Activated gamma-delta T cell (primary cell): ENCODE data around the gene RABL3.
"Not testable (repeated sequence)": the region's sequence is repeated elsewhere in the genome, so short reads cannot be mapped to it uniquely, and the experiment has no call there.

Experiments
- DNase-seq: peaks from one replicate; lab custom pipeline; 2025; lab: John Stamatoyannopoulos, UW
- total RNA-seq, 2 donors: gene quantifications; one replicate each; lab custom pipeline; 2026; lab: John Stamatoyannopoulos, UW

RABL3 gene, protein sequence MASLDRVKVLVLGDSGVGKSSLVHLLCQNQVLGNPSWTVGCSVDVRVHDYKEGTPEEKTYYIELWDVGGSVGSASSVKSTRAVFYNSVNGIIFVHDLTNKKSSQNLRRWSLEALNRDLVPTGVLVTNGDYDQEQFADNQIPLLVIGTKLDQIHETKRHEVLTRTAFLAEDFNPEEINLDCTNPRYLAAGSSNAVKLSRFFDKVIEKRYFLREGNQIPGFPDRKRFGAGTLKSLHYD
- total RNA-seq, result 40.7 to 57.2 reads per million in 2 donors

DNA sequence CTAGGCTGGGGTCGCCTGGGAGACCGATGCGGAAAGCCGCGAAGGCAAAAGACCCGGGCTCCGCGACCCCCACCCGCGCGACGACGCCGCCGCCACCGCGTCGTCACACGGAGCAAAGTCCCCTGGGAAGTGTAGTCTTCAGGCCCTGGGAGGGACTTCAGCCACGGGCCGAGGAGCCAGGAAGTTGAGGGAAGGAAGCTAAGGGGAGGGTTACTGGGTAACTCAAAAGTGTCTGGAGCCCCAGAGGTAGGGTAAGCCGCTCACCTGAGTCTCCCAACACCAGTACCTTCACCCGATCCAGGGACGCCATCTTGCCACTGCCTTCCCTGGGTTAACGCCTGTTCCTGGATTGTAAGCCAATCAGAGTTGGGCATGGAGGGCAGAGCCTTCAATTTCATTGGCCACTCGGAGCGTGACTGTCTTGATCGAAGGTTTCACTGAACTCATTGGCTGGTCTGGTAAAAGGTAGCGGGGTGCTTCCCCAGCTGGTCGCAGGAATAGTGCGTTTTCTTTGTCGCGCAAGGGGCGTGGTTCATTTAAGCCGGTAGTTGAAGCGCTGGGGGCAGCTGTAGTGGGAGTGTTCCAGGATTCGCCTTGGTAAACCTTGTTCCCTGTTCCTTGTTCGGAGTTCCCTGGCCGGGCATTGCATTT, at the start of gene RABL3, which contains the start of gene GTF2E1:
Gene RABL3, minus strand, starts transcription at position 319 of the 651 bp plus-strand sequence. Its CDS starts 9 bp downstream, at position 310.
Gene GTF2E1, plus strand, starts transcription at position 547 of the 651 bp plus-strand sequence. CDS start 7,809 bp downstream, outside the sequence.
- peak; percentile 47 for DNase-seq

DNA sequence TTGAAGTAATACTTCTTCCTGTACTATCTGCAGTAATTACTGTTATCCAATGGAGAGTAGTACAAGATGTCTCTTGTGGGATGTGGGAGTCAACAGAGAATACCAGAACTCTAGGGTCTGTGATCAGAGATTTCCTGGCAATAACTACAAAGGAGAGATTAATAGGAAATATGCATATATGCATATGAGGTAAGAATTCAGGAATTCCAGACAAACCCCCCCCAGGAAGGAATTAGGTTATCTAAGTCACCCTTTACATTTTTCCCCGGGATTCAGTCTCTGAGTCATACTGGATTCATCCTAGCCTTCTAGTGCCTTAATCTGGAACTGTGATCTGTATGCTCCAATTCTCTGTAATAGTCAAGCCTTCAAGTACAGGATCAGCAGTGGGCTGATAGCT, 49.6 kb upstream of the RABL3 start:
- no peak for DNase-seq

DNA sequence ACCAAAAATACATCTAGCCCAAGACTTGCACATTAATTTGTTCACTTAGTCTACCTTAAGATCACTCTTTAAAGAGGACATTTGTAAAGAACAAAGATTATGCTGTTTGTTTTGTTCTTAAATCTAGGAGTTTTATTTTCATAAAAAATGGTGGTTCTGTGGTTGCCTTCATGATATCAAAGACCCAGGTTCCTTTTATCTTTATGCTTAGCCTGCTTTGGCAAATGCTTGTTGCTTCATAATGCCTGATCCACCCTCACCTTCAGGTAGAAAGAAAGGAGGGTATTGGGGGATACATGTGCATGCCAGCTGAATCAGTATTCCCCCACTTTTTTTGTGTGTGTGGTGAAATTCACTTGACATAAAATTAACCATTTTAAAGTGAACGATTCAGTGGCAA, 48.7 kb upstream of the RABL3 start:
- DNase-seq, result no peak

DNA sequence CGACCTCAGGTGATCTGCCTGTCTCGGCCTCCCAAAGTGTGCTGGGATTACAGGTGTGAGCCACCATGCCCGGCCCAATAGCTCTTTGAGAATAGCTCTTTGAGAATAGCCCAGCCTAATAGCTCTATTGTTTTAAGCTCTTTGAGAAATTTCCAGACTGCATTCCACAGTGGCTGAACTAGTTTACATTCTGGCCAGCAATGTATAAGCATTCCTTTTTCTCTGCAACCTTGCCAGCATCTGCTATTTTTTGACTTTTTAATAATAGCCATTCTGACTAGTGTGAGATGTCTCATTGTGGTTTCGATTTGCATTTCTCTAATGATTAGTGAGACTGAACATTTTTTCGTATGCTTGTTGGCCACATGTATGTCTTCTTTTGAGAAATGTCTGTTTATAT, 43.5 kb upstream of the RABL3 start:
- not testable (repeated sequence) for DNase-seq

DNA sequence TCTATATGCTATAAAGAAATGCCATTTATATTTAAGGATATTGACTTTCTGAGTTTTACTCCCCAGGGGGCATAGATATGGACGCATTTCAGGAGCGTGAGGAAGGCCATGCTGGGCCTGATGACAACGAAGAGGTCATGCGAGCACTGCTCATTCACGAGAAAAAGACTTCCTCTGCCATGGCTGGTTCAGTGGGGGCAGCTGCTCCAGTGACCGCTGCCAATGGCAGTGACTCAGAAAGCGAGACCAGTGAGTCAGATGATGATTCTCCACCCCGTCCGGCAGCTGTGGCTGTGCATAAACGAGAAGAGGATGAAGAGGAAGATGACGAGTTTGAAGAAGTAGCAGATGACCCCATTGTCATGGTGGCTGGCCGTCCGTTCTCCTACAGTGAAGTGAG, 38.7 kb upstream of the RABL3 start:
- no peak for DNase-seq

DNA sequence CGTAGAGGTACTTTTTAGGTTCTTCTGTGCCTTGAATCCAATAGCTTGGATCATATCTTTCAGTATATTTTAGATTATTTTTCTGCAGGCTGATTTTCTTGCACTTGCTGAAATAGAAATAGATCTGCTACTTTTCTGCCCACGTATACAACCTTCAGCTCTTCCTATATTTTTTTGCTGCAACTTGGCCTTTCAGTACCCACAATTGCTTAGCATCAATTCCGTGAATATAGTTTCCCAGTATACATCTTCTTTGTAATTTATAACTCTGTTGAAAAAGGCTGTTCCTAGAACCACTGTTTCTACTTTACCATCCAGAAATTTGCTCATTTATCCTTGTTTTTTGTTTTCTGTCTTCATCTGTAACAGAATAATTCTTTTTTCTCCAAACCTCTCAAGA, 36.5 kb upstream of the RABL3 start:
- DNase-seq, result no peak

DNA sequence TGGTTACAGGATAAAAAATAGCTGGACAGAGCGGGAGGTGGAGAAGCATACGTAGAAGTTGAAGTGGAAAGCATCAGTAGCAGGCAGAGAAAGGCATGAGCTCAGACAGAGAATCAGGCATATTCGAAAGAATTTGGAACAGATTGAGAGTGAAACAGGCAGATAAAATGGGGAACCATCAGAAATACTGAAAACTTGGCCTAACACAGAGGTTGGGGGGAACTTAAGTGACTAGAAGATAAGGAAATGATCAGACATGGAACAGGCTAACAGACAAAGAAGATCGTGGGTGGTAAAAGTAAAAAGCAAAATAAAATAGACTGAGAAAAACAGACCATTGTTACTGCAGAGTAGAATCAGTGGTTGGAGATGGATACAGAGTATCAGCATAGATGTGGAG, 33.1 kb upstream of the RABL3 start:
- no peak for DNase-seq

DNA sequence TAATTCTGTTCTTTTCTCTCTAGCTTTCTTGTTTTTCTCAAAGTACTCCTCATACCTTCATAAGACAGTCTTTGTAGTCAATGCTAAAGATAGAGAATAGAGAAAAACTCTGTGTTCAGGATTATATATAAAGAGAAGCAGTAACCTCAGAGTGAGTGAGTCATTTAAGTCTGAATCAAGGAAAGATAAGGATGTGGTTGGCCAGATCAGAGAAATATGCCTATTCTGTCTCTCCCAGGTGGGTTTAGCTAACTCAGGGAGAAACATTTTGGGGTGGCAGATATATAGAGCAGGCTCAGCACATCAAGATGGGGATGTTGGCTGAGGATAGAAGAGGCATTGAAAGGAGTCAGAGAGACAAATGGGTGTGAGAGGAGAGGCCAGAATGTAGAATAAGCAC, 31.6 kb upstream of the RABL3 start:
- no peak for DNase-seq

DNA sequence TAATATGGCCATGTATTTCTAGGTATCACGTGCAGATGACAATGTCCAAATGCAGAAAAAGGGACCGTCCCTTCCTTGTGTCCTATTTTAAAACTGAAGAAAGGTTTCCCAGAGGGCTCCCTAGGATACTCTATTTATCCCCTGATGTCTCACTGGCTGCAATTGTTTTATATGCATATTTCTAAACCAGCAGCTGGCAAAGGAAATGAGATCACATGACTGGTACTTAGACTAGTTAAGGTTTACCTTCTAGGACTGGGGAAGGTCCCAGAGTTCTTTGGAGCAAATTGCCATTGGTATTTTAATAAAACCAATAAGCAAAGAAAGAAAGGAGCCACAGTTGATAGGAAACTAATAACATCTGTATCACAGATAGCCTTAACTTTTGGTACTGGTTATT, 29.8 kb upstream of the RABL3 start:
- DNase-seq, result no peak

DNA sequence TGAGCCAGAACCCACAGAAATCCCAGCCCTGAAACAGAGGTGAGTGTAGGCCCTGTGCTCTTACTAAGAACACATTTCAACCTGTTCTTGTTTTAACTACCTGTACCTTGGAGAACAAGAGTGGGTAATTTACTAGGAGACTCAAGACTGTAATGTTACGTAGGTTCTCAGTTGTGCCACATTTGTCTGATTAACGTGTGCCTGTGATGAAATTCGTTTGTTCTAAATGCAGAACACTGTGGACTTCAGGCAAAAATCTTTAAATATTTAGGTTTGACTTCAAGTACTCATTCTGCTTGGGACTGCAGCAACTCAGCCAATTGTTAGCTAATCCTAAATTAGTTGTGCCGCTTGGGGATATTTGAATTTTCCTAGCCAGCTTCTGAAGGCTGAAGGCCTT, 28.6 kb upstream of the RABL3 start:
- DNase-seq, result no peak

DNA sequence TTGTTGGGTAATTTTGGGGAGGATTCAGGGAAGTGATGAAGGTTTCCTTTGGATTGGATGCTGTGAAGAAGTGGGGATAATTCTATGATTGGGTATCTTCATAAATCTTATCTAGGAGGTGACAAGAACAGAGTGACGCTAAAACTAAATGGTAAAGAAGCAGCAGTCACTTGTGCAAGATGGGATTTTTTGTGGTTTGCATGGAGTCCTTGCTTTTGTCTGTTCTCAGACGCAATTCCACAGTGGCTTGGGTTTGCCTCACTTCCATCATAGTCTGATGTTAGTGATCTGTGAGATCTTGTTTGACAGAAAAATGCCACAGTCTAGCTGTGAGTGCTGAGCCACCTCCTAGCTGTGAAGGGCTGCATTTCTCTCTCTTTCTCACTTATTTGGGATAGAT, 27.1 kb upstream of the RABL3 start:
- no peak for DNase-seq

DNA sequence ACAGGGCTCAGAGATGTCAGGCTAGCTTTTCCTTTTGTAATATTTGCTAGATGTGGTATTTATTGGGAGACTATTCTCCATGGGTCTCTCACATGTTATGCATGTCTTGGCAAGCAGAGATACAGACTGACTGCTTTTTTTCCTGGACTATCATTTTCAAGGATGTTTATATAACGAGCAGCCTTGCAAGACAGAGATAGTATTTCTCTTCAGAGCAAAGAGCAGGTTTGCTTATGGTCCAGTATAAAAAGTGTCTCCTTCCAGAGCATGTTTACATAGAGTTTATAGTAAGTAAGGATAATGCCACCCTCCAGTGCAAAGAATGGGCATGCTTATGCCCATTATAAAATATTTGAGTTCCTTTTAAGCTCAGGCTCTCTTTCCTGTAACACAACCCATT, 24.8 kb upstream of the RABL3 start:
- no peak for DNase-seq

DNA sequence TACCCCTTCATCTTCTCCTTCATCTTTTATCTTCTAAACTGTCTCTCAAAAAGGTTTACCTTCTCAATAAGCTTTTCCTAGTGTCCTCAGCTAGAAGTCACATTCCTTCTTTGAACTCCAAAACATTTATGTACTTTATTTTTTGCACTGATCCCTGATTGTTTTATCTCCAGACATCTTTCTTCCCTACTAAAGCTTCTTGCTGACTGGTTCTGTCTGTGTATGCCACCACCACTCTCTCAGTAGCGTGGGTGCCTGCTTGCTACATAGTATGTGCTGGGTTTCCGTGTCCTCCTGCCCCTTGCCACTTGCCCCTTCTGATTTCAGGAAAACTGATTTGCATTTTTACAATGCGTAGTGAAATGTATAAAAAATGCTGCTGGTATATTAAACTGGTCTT, 24.3 kb upstream of the RABL3 start:
- DNase-seq, result no peak

DNA sequence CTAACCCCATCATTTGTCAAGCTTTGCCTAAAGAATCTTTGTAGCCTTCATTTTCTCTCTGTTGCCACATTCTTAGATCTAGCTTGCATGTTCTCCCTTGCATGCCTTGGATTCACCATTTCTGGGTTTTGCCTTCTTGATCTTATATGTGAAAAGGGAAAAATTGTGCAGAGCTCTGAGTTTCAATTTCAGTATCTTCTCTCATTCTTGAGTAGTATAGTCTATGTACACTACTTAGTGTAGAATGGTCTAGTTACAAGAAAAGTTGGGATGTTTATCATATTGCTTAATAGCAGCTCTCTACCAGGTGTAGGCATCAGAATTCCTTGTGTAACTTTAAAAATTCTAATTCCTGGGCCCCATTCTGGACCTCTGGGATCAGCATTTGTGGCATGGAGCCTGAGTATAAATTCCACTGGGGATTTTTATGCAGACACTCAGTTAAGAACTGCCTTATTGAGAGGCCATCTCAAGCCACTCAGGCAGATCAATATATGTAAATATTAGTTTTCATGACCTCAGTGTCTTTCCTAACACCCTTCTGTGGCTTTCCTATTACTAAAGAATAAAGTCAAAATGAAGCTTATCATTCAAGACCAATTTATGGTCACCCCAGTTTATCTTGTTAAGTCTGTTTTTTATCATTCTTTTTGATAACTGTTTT, 23.6 kb upstream of the RABL3 start:
- DNase-seq, result no peak

DNA sequence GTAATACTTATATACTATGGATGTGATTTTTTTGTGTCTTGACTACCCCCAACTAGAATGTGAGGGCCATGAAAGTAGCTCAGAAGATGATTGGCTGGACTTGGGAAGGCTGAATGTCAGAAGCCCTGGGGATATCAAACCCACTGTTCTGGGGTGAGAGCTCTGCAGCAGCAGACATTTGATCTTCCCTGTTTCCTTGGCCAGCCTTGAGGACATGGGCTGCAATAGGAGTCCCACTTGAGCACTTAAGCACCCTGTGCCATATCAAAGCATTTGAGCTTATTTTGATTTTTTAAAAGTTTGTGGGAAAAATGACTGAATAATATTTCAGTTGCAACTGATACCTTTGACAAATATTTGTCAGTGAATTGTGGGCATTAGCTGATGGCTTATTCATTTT, 21.9 kb upstream of the RABL3 start:
- DNase-seq, result no peak

DNA sequence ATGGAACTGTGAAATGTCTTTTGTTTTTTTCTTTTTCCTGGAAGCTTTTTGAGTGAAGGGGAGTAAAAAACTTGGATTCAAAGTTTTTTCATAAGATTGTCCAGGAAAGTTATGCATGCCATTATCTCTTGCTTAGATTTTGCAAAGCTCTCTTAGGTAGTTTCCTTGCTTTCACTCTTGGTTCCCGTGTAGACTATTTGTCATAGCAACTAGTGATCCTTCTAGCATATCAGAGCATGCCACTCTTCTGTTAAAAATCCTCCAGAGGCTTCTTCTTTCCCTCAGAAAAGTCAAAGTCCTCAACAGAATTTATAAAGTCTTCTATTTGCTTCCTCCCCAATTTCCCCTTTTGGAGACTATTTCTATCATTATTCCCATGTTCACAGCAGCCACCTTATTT, 21.3 kb upstream of the RABL3 start:
- no peak for DNase-seq

DNA sequence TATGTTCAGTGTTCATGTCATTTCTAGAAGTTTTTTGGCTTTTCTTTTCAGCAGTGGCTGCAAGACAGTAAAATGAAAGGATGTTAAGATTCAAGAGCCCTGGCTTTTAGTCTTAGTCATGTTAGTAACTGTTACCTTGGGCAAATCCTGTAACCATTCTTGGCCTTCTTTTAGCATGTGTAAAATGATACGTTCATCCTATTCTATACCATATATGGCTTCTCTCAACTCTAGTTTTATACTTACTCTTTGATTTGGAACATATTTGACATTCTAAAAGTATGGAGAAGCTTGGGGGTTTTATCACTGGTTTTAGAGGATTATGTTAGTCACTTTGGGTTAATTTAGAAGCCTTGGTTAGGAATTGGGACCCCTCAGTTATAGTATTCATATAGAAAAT, 20.3 kb upstream of the RABL3 start:
- no peak for DNase-seq

DNA sequence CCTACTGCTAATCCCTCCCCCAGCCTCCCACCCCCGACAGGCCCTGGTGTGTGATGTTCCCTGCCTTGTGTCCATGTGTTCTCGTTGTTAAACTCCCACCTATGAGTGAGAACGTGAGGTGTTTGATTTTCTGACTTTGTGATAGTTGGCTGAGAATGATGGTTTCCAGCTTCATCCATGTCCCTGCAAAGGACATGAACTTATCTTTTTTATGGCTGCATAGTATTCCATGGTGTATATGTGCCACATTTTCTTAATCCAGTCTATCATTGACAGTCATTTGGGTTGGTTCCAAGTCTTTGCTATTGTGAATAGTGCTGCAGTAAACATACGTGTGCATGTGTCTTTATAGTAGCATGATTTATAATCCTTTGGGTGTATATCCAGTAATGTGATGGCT, 16.2 kb upstream of the RABL3 start:
- DNase-seq, result not testable (repeated sequence)

DNA sequence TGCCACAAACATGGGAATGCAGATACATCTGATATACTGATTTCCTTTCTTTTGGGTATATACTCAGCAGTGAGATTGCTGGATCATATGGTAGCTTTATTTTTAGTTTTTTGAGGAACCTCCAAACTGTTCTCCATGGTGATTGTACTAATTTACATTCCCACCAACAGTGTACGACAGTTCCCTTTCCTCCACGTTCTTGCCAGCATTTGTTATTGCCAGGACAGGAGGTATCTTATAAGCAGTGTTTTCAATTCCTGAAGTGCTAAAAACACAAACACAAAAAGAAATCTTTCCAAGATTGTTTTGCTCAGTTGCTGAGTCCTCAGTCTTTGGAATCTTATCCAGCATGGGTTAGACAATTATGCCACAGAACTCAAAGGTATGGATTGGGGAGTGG, 13.7 kb upstream of the RABL3 start:
- DNase-seq, result no peak

DNA sequence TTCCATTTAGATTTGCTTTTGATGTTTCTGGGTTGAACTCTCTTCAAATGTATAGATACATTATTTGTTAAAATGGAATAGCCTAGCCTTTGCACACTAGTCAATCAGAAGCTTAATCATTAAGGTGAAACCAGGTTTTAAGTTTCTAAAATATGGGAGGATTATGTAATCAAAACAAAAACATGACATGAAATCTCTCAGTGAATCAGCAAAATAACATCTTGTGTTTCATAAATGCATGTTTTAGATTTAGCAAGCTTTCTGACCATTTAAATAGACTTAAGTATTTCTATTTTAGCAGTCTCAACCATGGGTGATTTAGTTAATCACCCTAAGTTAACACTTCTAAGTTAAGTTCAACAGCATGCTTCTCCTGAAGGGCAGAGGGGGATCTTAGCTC, 11.5 kb upstream of the RABL3 start:
- no peak for DNase-seq

DNA sequence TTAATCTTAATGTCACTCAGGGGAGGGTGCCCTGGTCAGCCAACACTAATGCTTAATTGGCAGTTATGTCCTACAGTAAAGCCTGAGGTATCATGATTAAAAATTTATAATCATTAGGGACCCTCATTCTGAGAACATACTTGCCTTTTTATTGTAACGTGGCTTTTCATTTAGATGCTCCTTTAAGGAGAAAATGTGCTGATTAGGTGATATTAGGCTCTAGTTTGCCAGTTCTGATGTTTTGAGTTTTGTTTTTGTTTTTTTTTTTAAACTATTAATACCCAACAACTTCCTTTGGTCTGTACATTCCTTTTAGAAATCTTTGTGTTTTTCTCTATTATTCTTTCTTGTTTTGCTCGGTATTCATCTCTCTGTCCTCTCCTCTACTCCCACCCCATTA, 10.5 kb upstream of the RABL3 start:
- DNase-seq, result no peak

DNA sequence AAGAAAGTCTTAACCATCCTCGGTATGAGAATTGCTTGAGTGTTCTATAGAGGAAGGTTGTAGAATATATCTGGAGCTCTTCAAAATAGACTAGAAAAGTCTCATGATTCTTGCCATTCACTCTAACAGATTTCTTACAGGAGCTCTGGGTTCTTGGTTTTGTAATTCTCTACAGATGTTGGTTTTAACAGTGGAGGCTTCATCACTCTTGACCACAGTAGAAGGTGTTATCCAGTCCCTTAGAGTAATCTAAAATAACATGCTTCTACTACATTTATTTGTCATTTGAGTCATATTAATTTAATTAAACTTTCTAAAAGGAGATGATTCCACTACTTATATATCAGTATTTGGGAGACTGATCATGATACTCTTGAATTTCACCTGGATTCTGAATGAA, 9.9 kb upstream of the RABL3 start:
- no peak for DNase-seq

DNA sequence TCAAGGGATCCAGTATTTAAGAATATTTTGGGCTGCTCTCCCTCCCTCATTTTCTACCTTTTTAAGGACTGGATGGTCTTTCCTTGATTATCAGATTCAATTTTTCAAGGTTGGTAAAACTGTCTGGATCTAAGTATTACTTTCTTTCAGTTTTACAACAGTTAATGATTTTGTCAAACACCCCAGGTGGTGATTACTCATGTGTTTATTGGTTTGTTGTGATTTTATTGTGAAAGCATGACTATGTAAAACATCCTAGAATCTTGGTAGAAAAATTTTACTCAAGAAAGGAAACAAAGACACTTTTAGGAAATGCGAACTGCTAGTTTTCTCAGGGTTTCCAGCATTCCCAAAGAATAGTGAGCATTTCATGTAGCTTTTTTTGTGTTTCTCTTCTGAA, 7.5 kb upstream of the RABL3 start:
- no peak for DNase-seq
